Esophagus squamous epithelium (tissue), 4 donors: Measurements from ENCODE around the gene C4A.

Source experiments
- POLR2A ChIP-seq, 4 donors: fragments of 450-650 bp; IDR thresholded peaks; one replicate each; pipeline ENCODE4 v1.6.1; 2017; ENCODE audit warnings: antibody characterized with exemption in 4 of 4, mild to moderate bottlenecking in 4 of 4, moderate library complexity in 3 of 4
- TF ChIP-seq, protein P1 (sequence below), 6 experiments: fragments of 450-650 bp in 4 of 6; fragments of 200-600 bp in 2 of 6; sonication (generic) in 2 of 6; IDR thresholded peaks; one replicate each; pipeline ENCODE4 v1.5.1; 2016 to 2019; ENCODE audit warnings: antibody characterized with exemption in 6 of 6, mild to moderate bottlenecking in 4 of 6, moderate library complexity in 4 of 6

DNA sequence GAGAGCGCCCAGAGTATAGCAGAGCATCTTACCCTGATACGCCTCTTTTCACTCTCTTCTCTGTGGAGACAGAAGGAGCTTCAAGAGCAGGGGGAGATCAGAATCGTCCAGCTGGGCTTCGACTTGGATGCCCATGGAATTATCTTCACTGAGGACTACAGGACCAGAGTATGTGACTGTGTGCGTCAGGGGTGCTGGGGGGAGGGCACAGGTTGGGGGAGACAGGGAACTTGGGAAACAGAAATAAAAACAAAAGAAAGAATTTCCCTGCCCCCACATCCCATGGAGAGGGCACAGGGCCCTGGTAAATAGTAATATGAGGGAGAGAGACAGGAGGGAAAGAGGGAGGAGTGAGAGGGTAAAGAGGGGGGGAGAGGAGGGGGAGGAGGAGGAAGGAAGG lies 3.0 kb upstream of the C4A start:
- TF ChIP-seq, protein P1, sequence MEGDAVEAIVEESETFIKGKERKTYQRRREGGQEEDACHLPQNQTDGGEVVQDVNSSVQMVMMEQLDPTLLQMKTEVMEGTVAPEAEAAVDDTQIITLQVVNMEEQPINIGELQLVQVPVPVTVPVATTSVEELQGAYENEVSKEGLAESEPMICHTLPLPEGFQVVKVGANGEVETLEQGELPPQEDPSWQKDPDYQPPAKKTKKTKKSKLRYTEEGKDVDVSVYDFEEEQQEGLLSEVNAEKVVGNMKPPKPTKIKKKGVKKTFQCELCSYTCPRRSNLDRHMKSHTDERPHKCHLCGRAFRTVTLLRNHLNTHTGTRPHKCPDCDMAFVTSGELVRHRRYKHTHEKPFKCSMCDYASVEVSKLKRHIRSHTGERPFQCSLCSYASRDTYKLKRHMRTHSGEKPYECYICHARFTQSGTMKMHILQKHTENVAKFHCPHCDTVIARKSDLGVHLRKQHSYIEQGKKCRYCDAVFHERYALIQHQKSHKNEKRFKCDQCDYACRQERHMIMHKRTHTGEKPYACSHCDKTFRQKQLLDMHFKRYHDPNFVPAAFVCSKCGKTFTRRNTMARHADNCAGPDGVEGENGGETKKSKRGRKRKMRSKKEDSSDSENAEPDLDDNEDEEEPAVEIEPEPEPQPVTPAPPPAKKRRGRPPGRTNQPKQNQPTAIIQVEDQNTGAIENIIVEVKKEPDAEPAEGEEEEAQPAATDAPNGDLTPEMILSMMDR (IDR thresholded peaks at IDR 0.05): no peak
- no peak for TF ChIP-seq POLR2A (IDR thresholded peaks at IDR 0.05)
